HepG2 (cell line): ENCODE data around the gene PLCB1. TPM values are rescaled to one million over a fixed set of nuclear protein-coding genes. Genes with fewer than 3 reads are reported as not detected.

Experiments
- ATAC-seq: fragments of 200-7000 bp; cut with Tn5 transposase; 3 replicates; pipeline ENCODE4 v1.9.1; 2020; ENCODE audit warnings: mild to moderate bottlenecking, moderate library complexity
- BruUV-seq: library from RNA; stranded (reverse); fragments of 400-500 nt; replicated peaks from 2 replicates; lab custom pipeline; 2021; lab: Mats Ljungman, UMichigan
- CTCF ChIA-PET: fragments of 300-600 bp; formaldehyde crosslinking; extraction: SDS; loops from one replicate; lab custom pipeline; 2021; ENCODE audit warnings: low total read pairs, inconsistent platforms, low intra/inter-chr PET ratio; lab: Yijun Ruan, JAX
- POLR2A ChIA-PET: fragments of 350-600 bp; sonication (Branson Sonifier 250); formaldehyde crosslinking; loops from one replicate; lab custom pipeline; 2020; ENCODE audit warnings: antibody characterized with exemption, inconsistent platforms; lab: Yijun Ruan, JAX
- DNase-seq: peaks from one replicate; pipeline ENCODE4 v3.0.0-alpha.2; 2015; ENCODE audit warnings: low spot score
- FAIRE-seq: peaks from 3 replicates; lab custom pipeline; 2011; peaks lifted over from hg19 to GRCh38; lab: Jason Lieb, UNC
- H2AFZ ChIP-seq: one replicate; pipeline ENCODE4 v1.6.1; 2011; ENCODE audit warnings: low read length, inconsistent platforms
- H3K27ac ChIP-seq: fragments of 300-600 bp; 3 replicates; pipeline ENCODE4 v1.8.0; 2011; ENCODE audit warnings: mixed run types, mild to moderate bottlenecking, mixed read lengths, low read length, inconsistent platforms; ENCODE audit not compliant: insufficient read depth; ENCODE audit errors: extremely low read length
- H3K27me3 ChIP-seq, 2 experiments: fragments of 200-600 bp in 1 of 2; 2 replicates in 1 of 2; 3 replicates in 1 of 2; pipeline versions ENCODE4 v1.6.0 to v1.8.0; 2011; ENCODE audit warnings: low read length in 2 of 2, mild to moderate bottlenecking in 2 of 2, moderate library complexity in 2 of 2, inconsistent platforms in 1 of 2; ENCODE audit not compliant: insufficient read depth in 2 of 2, control insufficient read depth in 1 of 2
- H3K36me3 ChIP-seq, 2 experiments: fragments of 200-600 bp in 1 of 2; replicated peaks in 1 of 2; 2 replicates in 1 of 2; 3 replicates in 1 of 2; pipeline versions ENCODE4 v1.5.1 to v1.8.0; 2011; ENCODE audit warnings: low read length in 2 of 2, inconsistent platforms in 1 of 2; ENCODE audit not compliant: insufficient read depth in 2 of 2, control insufficient read depth in 1 of 2
- H3K4me1 ChIP-seq: 2 replicates; pipeline ENCODE4 v1.5.1; 2012; ENCODE audit warnings: low read length, inconsistent platforms; ENCODE audit not compliant: insufficient read depth
- H3K4me2 ChIP-seq: 2 replicates; pipeline ENCODE4 v1.6.0; 2011; ENCODE audit warnings: low read depth, low read length, inconsistent platforms
- H3K4me3 ChIP-seq, 3 experiments: fragments of 200-600 bp in 1 of 3; sonication (generic), shearing (Covaris generic) in 1 of 3; replicated peaks in 1 of 3; 2 replicates each; pipeline ENCODE4 v1.5.1; 2011 to 2016; ENCODE audit warnings: low read length in 3 of 3, inconsistent platforms in 2 of 3, low read depth in 2 of 3, mild to moderate bottlenecking in 2 of 3, control low read depth in 1 of 3, mixed read lengths in 1 of 3; ENCODE audit not compliant: insufficient read depth in 1 of 3
- H3K79me2 ChIP-seq: one replicate; pipeline ENCODE4 v1.6.1; 2011; ENCODE audit warnings: low read length, inconsistent platforms; ENCODE audit not compliant: insufficient read depth
- H3K9ac ChIP-seq: 2 replicates; pipeline ENCODE4 v1.6.0; 2011; ENCODE audit warnings: mild to moderate bottlenecking, low read depth, low read length, inconsistent platforms; ENCODE audit not compliant: insufficient read depth
- H3K9me3 ChIP-seq: 2 replicates; pipeline ENCODE4 v1.5.1; 2012; ENCODE audit warnings: mild to moderate bottlenecking, low read length
- H4K20me1 ChIP-seq: 2 replicates; pipeline ENCODE4 v1.6.0; 2011; ENCODE audit warnings: inconsistent platforms, mild to moderate bottlenecking, low read length, moderate library complexity; ENCODE audit not compliant: insufficient read depth
- BRCA1 ChIP-seq: sonication (generic); formaldehyde crosslinking; IDR thresholded peaks from 2 replicates; pipeline ENCODE4 v1.4.0; 2020; ENCODE audit warnings: missing genetic modification reagents
- ESRRA ChIP-seq: sonication (generic); formaldehyde crosslinking; IDR thresholded peaks from 2 replicates; pipeline ENCODE4 v1.5.1; 2020; ENCODE audit warnings: mild to moderate bottlenecking, low read depth, missing genetic modification reagents
- GLMP ChIP-seq: sonication (generic); formaldehyde crosslinking; IDR thresholded peaks from 2 replicates; pipeline ENCODE4 v1.9.0; 2021; ENCODE audit warnings: missing genetic modification reagents, mild to moderate bottlenecking, borderline replicate concordance
- KDM4B ChIP-seq: sonication (generic); formaldehyde crosslinking; IDR thresholded peaks from 2 replicates; pipeline ENCODE4 v1.4.0; 2020; ENCODE audit warnings: missing genetic modification reagents
- KLF15 ChIP-seq: sonication (generic); formaldehyde crosslinking; IDR thresholded peaks from 2 replicates; pipeline ENCODE4 v1.8.1; 2023; ENCODE audit warnings: borderline replicate concordance, mild to moderate bottlenecking, inconsistent platforms, missing genetic modification reagents, mixed read lengths
- NFYB ChIP-seq: sonication (generic); formaldehyde crosslinking; IDR thresholded peaks from 2 replicates; pipeline ENCODE4 v1.4.0; 2020; ENCODE audit warnings: missing genetic modification reagents
- PHB2 ChIP-seq: fragments of 450-650 bp; IDR thresholded peaks from 2 replicates; pipeline ENCODE4 v1.6.1; 2018; ENCODE audit not compliant: partially characterized antibody
- RCOR2 ChIP-seq: IDR thresholded peaks from 2 replicates; pipeline ENCODE4 v1.6.1; 2016; ENCODE audit warnings: missing biosample characterization, missing genetic modification reagents
- SP5 ChIP-seq: IDR thresholded peaks from 2 replicates; pipeline ENCODE4 v1.6.1; 2016; ENCODE audit warnings: low read depth, borderline replicate concordance
- TARDBP ChIP-seq: sonication (generic); formaldehyde crosslinking; IDR thresholded peaks from 2 replicates; pipeline ENCODE4 v1.8.0; 2022; ENCODE audit warnings: mild to moderate bottlenecking, missing genetic modification reagents
- ZEB1 ChIP-seq: IDR thresholded peaks from 2 replicates; pipeline ENCODE4 v1.6.1; 2012; ENCODE audit warnings: mild to moderate bottlenecking, low read depth, inconsistent platforms; ENCODE audit not compliant: insufficient replicate concordance
- ZKSCAN1 ChIP-seq: fragments of 150-350 bp; IDR thresholded peaks from 2 replicates; pipeline ENCODE4 v1.6.1; 2014; ENCODE audit warnings: low read length
- ZNF850 ChIP-seq: sonication (generic); formaldehyde crosslinking; conservative IDR thresholded peaks from 2 replicates; pipeline ENCODE4 v1.9.0; 2021; ENCODE audit warnings: mild to moderate bottlenecking, missing genetic modification reagents
- ZSCAN20 ChIP-seq: sonication (generic); formaldehyde crosslinking; IDR thresholded peaks from 2 replicates; pipeline ENCODE4 v1.4.0; 2020; ENCODE audit warnings: missing genetic modification reagents, mild to moderate bottlenecking, borderline replicate concordance
- WGBS: methylation state at CpG from one replicate; pipeline ENCODE4 v1.1.6; 2017; ENCODE audit warnings: low lambda C conversion rate; 5-methylcytosine and 5-hydroxymethylcytosine counted together
- in situ Hi-C: cut with HindIII; loops from 2 replicates; pipeline ENCODE4 v1.10.0; 2017; ENCODE audit warnings: low pct_unique_long_range_greater_than_20kb; ENCODE audit not compliant: extremely low pct_ligation_motif_present
- intact Hi-C: fragments of 100-400 bp; cut with micrococcal nuclease; formaldehyde crosslinking; loops from one replicate; pipeline ENCODE4 v1.10.0; 2022; ENCODE audit not compliant: unreplicated experiment
- polyA plus RNA-seq, 8 experiments: library from polyadenylated mRNA; depleted of rRNA in 3 of 8; stranded (reverse) in 7 of 8; unstranded in 1 of 8; fragments of >200 nt; fragmentation: Illumina TruSeq in 4 of 8; extraction: Trizol in 4 of 8; gene quantifications; 2 replicates each; pipeline versions ENCODE4 v1.2.1 to v1.2.3, GENCODE V29; 2011 to 2016; ENCODE audit warnings: low read depth in 4 of 8, missing spikeins in 1 of 8, mixed read lengths in 1 of 8; ENCODE audit not compliant: insufficient read depth in 1 of 8
- total RNA-seq, 5 experiments: library from RNA; depleted of rRNA; stranded (reverse); fragments of >200 nt; fragmentation: Illumina TruSeq; extraction: Trizol; gene quantifications; 2 replicates each; pipeline ENCODE4 v1.2.3, GENCODE V29; 2016; ENCODE audit warnings: low read depth in 1 of 5
- TF ChIP-seq, protein P1 (sequence below): sonication (generic); formaldehyde crosslinking; IDR thresholded peaks from 2 replicates; pipeline ENCODE4 v1.8.0; 2022; ENCODE audit warnings: mild to moderate bottlenecking, missing genetic modification reagents
- TF ChIP-seq, protein P2 (sequence below): sonication (generic); formaldehyde crosslinking; conservative IDR thresholded peaks from 2 replicates; pipeline ENCODE4 v1.4.0; 2020; ENCODE audit warnings: missing genetic modification reagents
- TF ChIP-seq, protein P3 (sequence below): IDR thresholded peaks from 2 replicates; pipeline ENCODE4 v1.6.1; 2016; ENCODE audit warnings: low read depth, control low read depth
- TF ChIP-seq, protein P4 (sequence below): sonication (generic); formaldehyde crosslinking; IDR thresholded peaks from 2 replicates; pipeline ENCODE4 v1.9.0; 2022; ENCODE audit warnings: low read depth, missing genetic modification reagents

Gene PLCB1
- total and polyA plus RNA-seq, 2 of the 13 experiments (the other 11 are each of a cell fraction or from before 2014, with no cell fraction given), result 42.4 to 55.9 TPM

- in situ Hi-C loops (no loop called here), intact Hi-C loops (loop anchor here (1.0 to 10.0 kb wide), 5 partner anchors 44 to 142 kb away; no protein-coding TSS in a partner anchor)
- Histone ChIP-seq H3K4me3 (peak overlapping the region in 2 of 3 experiments; percentile 12 to 19; a peak in 1 of 6 replicates), H3K9ac (0 out of 2 replicates have a peak overlapping the region, but pooled peaks have one; percentile 27), H2AFZ (no peak overlapping the region), H3K9me3 (no peaks in the 10 kb centered on the region), H3K4me2 (peak overlapping the region; percentile 73), H4K20me1 (peaks cover 7% of the 10 kb centered on the region), H3K4me1 (peaks cover 73% of the 10 kb centered on the region), H3K27me3 (no peaks in the 10 kb centered on the region), H3K27ac (peak overlapping the region; percentile 58), H3K79me2 (peaks cover 33% of the 10 kb centered on the region), H3K36me3 (no peaks in the 10 kb centered on the region)
- ATAC-seq, result peak; percentile 98
- 0% methylated on average over 1 of the region's 1 CpG for WGBS
- ChIA-PET CTCF (no interaction called here), POLR2A (interaction anchor here (1.7 to 2.4 kb wide), 3 partner anchors 45 to 106 kb away, joined by 7 to 20 read pairs (median 12); no protein-coding TSS in a partner anchor)
- peak; percentile 100 for DNase-seq
- peak; percentile 61 for FAIRE-seq
- BruUV-seq, result no TSS peak
- peak; percentile 23 for TF ChIP-seq ZKSCAN1
- TF ChIP-seq ESRRA (CRISPR knock-in tag), result peak; percentile 57; the same call in 1 of the 2 replicates
- peak; percentile 97 for TF ChIP-seq RCOR2
- TF ChIP-seq, protein P1, sequence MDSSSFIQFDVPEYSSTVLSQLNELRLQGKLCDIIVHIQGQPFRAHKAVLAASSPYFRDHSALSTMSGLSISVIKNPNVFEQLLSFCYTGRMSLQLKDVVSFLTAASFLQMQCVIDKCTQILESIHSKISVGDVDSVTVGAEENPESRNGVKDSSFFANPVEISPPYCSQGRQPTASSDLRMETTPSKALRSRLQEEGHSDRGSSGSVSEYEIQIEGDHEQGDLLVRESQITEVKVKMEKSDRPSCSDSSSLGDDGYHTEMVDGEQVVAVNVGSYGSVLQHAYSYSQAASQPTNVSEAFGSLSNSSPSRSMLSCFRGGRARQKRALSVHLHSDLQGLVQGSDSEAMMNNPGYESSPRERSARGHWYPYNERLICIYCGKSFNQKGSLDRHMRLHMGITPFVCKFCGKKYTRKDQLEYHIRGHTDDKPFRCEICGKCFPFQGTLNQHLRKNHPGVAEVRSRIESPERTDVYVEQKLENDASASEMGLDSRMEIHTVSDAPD (CRISPR knock-in tag), result peak; percentile 59; the same call in 1 of the 2 replicates
- TF ChIP-seq ZNF850, result no peak
- peak; percentile 90; the same call in 1 of the 2 replicates for TF ChIP-seq KDM4B (CRISPR knock-in tag)
- TF ChIP-seq PHB2, result no peak
- TF ChIP-seq SP5 (CRISPR knock-in tag), result peak; percentile 67
- no peak for TF ChIP-seq BRCA1 (CRISPR knock-in tag)
- peak; percentile 69 for TF ChIP-seq ZEB1
- no peak for TF ChIP-seq GLMP (CRISPR knock-in tag)
- TF ChIP-seq TARDBP (CRISPR knock-in tag), result peak; percentile 99
- TF ChIP-seq ZSCAN20 (CRISPR knock-in tag), result no peak
- TF ChIP-seq NFYB (CRISPR knock-in tag), result no peak
- TF ChIP-seq, protein P2, sequence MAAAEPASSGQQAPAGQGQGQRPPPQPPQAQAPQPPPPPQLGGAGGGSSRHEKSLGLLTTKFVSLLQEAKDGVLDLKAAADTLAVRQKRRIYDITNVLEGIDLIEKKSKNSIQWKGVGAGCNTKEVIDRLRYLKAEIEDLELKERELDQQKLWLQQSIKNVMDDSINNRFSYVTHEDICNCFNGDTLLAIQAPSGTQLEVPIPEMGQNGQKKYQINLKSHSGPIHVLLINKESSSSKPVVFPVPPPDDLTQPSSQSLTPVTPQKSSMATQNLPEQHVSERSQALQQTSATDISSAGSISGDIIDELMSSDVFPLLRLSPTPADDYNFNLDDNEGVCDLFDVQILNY, result no peak
- TF ChIP-seq, protein P3, sequence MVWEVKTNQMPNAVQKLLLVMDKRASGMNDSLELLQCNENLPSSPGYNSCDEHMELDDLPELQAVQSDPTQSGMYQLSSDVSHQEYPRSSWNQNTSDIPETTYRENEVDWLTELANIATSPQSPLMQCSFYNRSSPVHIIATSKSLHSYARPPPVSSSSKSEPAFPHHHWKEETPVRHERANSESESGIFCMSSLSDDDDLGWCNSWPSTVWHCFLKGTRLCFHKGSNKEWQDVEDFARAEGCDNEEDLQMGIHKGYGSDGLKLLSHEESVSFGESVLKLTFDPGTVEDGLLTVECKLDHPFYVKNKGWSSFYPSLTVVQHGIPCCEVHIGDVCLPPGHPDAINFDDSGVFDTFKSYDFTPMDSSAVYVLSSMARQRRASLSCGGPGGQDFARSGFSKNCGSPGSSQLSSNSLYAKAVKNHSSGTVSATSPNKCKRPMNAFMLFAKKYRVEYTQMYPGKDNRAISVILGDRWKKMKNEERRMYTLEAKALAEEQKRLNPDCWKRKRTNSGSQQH (CRISPR knock-in tag), result peak; percentile 46; the same call in 1 of the 2 replicates
- TF ChIP-seq, protein P4, sequence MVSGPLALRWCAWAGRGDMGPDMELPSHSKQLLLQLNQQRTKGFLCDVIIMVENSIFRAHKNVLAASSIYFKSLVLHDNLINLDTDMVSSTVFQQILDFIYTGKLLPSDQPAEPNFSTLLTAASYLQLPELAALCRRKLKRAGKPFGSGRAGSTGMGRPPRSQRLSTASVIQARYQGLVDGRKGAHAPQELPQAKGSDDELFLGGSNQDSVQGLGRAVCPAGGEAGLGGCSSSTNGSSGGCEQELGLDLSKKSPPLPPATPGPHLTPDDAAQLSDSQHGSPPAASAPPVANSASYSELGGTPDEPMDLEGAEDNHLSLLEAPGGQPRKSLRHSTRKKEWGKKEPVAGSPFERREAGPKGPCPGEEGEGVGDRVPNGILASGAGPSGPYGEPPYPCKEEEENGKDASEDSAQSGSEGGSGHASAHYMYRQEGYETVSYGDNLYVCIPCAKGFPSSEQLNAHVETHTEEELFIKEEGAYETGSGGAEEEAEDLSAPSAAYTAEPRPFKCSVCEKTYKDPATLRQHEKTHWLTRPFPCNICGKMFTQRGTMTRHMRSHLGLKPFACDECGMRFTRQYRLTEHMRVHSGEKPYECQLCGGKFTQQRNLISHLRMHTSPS (CRISPR knock-in tag), result no peak
- TF ChIP-seq KLF15 (CRISPR knock-in tag), result no peak
These were observed 118.6 kb downstream of the PLCB1 start for GRCh38 chr20:8250539-8251200.
